Endodermal cell (in vitro differentiated cells): ENCODE results near the gene PYDC2. TPM values are rescaled to one million over a fixed set of nuclear protein-coding genes. Genes with fewer than 3 reads are reported as not detected.

ENCODE experiments used
- DNase-seq: peaks from one replicate; pipeline ENCODE4 v3.0.0-alpha.2; 2017
- H3K27ac ChIP-seq: 2 replicates; pipeline ENCODE4 v1.5.1; 2013; ENCODE audit warnings: mild to moderate bottlenecking, low read depth, low read length, moderate library complexity
- H3K27me3 ChIP-seq: 2 replicates; pipeline ENCODE4 v1.6.1; 2013; ENCODE audit warnings: mild to moderate bottlenecking, low read length, moderate library complexity; ENCODE audit not compliant: insufficient read depth, control insufficient read depth, poor library complexity, severe bottlenecking
- H3K36me3 ChIP-seq: 2 replicates; pipeline ENCODE4 v1.7.0; 2013; ENCODE audit warnings: mild to moderate bottlenecking, low read length, moderate library complexity; ENCODE audit not compliant: control insufficient read depth, insufficient read depth
- H3K4me1 ChIP-seq: one replicate; pipeline ENCODE4 v1.7.0; 2013; ENCODE audit warnings: low read length; ENCODE audit not compliant: control insufficient read depth, insufficient read depth
- H3K4me3 ChIP-seq: 2 replicates; pipeline ENCODE4 v1.5.1; 2013; ENCODE audit warnings: mild to moderate bottlenecking, low read length, moderate library complexity
- H3K9ac ChIP-seq: 2 replicates; pipeline ENCODE4 v1.6.1; 2013; ENCODE audit warnings: mild to moderate bottlenecking, low read length, moderate library complexity; ENCODE audit not compliant: poor library complexity, severe bottlenecking; ENCODE audit errors: extremely low read depth
- H3K9me3 ChIP-seq: 2 replicates; pipeline ENCODE4 v1.6.1; 2013; ENCODE audit warnings: mild to moderate bottlenecking, low read length, moderate library complexity; ENCODE audit not compliant: control insufficient read depth
- H3K27ac Mint-ChIP-seq: 2 replicates; pipeline ENCODE4 v1.8.0; 2020; ENCODE audit warnings: mixed read lengths
- H3K27me3 Mint-ChIP-seq: 2 replicates; pipeline ENCODE4 v1.8.0; 2021; ENCODE audit warnings: mild to moderate bottlenecking, mixed read lengths; ENCODE audit not compliant: insufficient read depth
- H3K36me3 Mint-ChIP-seq: 2 replicates; pipeline ENCODE4 v1.8.0; 2020; ENCODE audit warnings: low read depth, mixed read lengths
- H3K4me1 Mint-ChIP-seq: 2 replicates; pipeline ENCODE4 v1.8.0; 2020; ENCODE audit warnings: mixed read lengths
- H3K4me3 Mint-ChIP-seq: 2 replicates; pipeline ENCODE4 v1.8.0; 2020; ENCODE audit warnings: mild to moderate bottlenecking, moderate library complexity, mixed read lengths
- H3K9me3 Mint-ChIP-seq: 2 replicates; pipeline ENCODE4 v1.8.0; 2020; ENCODE audit warnings: mild to moderate bottlenecking, mixed read lengths
- WGBS, 2 experiments: methylation state at CpG; one replicate each; pipeline versions ENCODE4 v1.1.5 to v1.1.7; 2013; ENCODE audit warnings: missing lambda C conversion rate in 2 of 2, mixed read lengths in 1 of 2; ENCODE audit not compliant: insufficient coverage in 1 of 2, insufficient read length in 1 of 2; 5-methylcytosine and 5-hydroxymethylcytosine counted together
- total RNA-seq, 2 donors: library from RNA; stranded (reverse); fragmentation: NEBNext Ultra II Directional in 1 of 2; extraction: Animal tissue kit (Norgen Biotek cat#: 25700) in 1 of 2; gene quantifications; 2 replicates in 1 of 2; 3 replicates in 1 of 2; pipeline ENCODE4 v1.2.1, GENCODE V29; 2021
- TF ChIP-seq, protein P1 (sequence below): fragments of 200-600 bp; sonication (generic); conservative IDR thresholded peaks from 2 replicates; pipeline ENCODE4 v1.5.0; 2021; ENCODE audit warnings: antibody characterized with exemption, mild to moderate bottlenecking

Gene PYDC2
- total RNA-seq, 2 donors from 2014 or later: not detected

DNA sequence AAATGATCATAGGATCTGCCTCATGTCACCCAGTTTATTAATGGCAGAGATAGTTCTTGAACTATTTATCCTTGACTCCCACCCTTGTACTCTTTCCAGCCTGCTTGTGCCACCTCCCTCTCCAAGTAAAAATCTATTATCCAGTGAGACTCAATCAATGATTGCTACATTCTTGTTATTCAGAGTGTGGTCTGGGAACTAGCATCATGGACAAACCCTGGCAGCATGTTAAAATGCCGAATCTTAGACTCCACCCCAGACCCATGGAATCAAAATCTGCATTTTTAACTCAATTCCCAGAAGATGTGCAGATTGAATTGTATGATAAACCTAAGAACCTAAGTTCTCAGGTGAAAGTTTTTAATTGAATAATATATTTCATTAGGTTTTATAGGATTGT, 34.7 kb upstream of the PYDC2 start:
- H3K27ac ChIP-seq: no peak overlapping the region
- H3K4me1 ChIP-seq: peaks cover 4% of the 10 kb centered on the region
- H3K27me3 Mint-ChIP-seq: no peaks in the 10 kb centered on the region
- no peak for DNase-seq
- WGBS, 2 experiments: 100% methylated on average over 1 of the region's 1 CpG; no CpG with 5 or more reads in 1 of the 2 experiments
- TF ChIP-seq, protein P1, sequence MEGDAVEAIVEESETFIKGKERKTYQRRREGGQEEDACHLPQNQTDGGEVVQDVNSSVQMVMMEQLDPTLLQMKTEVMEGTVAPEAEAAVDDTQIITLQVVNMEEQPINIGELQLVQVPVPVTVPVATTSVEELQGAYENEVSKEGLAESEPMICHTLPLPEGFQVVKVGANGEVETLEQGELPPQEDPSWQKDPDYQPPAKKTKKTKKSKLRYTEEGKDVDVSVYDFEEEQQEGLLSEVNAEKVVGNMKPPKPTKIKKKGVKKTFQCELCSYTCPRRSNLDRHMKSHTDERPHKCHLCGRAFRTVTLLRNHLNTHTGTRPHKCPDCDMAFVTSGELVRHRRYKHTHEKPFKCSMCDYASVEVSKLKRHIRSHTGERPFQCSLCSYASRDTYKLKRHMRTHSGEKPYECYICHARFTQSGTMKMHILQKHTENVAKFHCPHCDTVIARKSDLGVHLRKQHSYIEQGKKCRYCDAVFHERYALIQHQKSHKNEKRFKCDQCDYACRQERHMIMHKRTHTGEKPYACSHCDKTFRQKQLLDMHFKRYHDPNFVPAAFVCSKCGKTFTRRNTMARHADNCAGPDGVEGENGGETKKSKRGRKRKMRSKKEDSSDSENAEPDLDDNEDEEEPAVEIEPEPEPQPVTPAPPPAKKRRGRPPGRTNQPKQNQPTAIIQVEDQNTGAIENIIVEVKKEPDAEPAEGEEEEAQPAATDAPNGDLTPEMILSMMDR: no peak
- H3K9ac ChIP-seq: no peak overlapping the region
- H3K36me3 ChIP-seq: no peaks in the 10 kb centered on the region
- H3K9me3 ChIP-seq: no peaks in the 10 kb centered on the region
- no peak overlapping the region for H3K4me3 ChIP-seq
- H3K36me3 Mint-ChIP-seq: no peaks in the 10 kb centered on the region
- H3K27ac Mint-ChIP-seq: no peak overlapping the region
- H3K27me3 ChIP-seq: no peaks in the 10 kb centered on the region
- H3K4me1 Mint-ChIP-seq: peaks cover 4% of the 10 kb centered on the region
- no peaks in the 10 kb centered on the region for H3K9me3 Mint-ChIP-seq
- H3K4me3 Mint-ChIP-seq: no peak overlapping the region

DNA sequence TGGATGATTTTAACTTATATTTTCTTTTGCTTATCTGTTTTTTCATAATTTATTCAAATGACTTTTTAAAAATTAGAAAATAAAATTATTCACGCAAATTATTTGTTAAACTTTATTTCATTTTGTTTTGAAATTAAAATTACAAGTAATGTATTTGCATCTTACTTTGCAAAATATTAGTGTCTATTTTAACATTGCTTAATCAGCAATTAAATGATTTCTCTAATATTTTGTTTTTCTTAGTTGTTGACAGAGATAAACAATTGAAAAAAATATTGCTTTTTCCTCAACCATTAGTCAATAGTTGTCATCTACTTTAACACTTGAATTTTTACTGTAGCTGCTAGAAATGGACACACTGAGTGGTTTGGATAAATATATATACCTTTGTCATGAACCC, 32.8 kb upstream of the PYDC2 start:
- H3K27me3 Mint-ChIP-seq: no peaks in the 10 kb centered on the region
- no peaks in the 10 kb centered on the region for H3K27me3 ChIP-seq
- no peaks in the 10 kb centered on the region for H3K36me3 Mint-ChIP-seq
- no peak overlapping the region for H3K27ac Mint-ChIP-seq
- no peak overlapping the region for H3K4me3 ChIP-seq
- no peak overlapping the region for H3K9ac ChIP-seq
- DNase-seq: no peak
- H3K9me3 Mint-ChIP-seq: no peaks in the 10 kb centered on the region
- H3K4me1 Mint-ChIP-seq: peaks cover 4% of the 10 kb centered on the region
- H3K4me1 ChIP-seq: peaks cover 4% of the 10 kb centered on the region
- H3K36me3 ChIP-seq: no peaks in the 10 kb centered on the region
- no peaks in the 10 kb centered on the region for H3K9me3 ChIP-seq
- H3K27ac ChIP-seq: no peak overlapping the region
- WGBS, 2 experiments: no CpG with 5 or more reads among the region's 1 CpG
- no peak overlapping the region for H3K4me3 Mint-ChIP-seq
- TF ChIP-seq, protein P1: no peak

- no peaks in the 10 kb centered on the region for H3K27me3 Mint-ChIP-seq
- no peak overlapping the region for H3K27ac Mint-ChIP-seq
- Histone ChIP-seq H3K27me3 (no peaks in the 10 kb centered on the region), H3K4me3 (no peak overlapping the region), H3K27ac (no peak overlapping the region), H3K4me1 (peaks cover 4% of the 10 kb centered on the region), H3K9ac (no peak overlapping the region), H3K36me3 (no peaks in the 10 kb centered on the region), H3K9me3 (no peaks in the 10 kb centered on the region)
- H3K4me1 Mint-ChIP-seq: peaks cover 4% of the 10 kb centered on the region
- WGBS, 2 experiments: 82 to 100% methylated on average over 3 to 4 of the region's 4 CpGs
- H3K36me3 Mint-ChIP-seq: no peaks in the 10 kb centered on the region
- DNase-seq: no peak
- H3K9me3 Mint-ChIP-seq: no peaks in the 10 kb centered on the region
- TF ChIP-seq, protein P1: no peak
- H3K4me3 Mint-ChIP-seq: no peak overlapping the region
These were observed 30.9 kb upstream of the PYDC2 start for GRCh38 chr3:191430103-191430502.
